DOHH2 (cell line): ENCODE results near the gene LGR6.

ENCODE experiments used
- EZH2phosphoT487 ChIP-seq: fragments of 200-600 bp; sonication (generic); IDR thresholded peaks from 2 replicates; pipeline ENCODE4 v1.6.1; 2017; ENCODE audit warnings: borderline replicate concordance, mild to moderate bottlenecking, antibody characterized with exemption, low read length, moderate library complexity, mixed read lengths
- TF ChIP-seq, protein P1 (sequence below): fragments of 200-600 bp; sonication (generic); IDR thresholded peaks from one replicate; pipeline ENCODE4 v1.5.1; 2014; ENCODE audit warnings: antibody characterized with exemption, mild to moderate bottlenecking, low read depth, low read length; ENCODE audit not compliant: poor library complexity, severe bottlenecking

DNA sequence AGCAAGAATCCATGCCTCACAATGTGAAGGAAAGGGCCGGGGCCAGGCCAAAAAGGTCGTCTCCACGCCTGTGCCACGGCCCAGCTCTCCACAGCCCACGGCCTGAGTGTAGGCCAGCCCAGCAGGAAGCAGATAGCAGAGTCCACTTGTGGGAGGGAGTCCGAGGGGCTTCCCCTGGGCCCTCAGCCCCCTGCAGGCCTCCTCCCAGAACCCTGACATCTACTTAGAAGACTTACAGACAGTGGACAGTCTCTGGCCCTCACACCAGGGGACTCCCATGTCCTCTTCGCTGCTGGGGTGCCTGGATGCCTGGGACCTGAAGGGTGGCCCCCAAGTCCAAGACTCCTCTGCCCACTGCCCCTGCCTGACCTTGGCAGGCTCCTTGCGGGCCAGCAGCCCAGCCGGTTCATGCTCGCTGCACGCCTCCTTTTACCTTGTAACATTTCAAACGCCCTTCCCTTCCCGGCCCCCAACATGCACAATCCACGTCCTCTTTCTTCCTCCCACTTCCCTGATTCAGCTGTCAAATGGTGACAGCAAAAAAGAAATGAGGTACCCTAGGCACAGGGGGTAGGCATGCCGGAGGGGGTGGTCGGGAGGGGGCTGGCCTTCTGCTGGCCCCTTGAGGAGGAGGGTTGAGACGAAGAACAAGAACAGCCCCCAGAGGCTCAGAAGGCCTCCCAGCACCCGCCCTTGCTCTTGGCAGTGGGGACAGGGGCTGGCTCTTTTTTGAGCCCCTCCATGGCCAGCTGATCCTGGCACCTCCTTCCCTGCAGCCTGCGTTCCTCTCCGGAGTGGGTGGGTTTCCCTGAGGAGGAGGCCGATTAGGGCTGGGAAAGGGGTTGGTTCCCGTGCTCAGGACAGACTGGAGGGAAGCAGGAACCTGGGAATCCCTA, 32.2 kb upstream of the LGR6 start:
- TF ChIP-seq, protein P1, sequence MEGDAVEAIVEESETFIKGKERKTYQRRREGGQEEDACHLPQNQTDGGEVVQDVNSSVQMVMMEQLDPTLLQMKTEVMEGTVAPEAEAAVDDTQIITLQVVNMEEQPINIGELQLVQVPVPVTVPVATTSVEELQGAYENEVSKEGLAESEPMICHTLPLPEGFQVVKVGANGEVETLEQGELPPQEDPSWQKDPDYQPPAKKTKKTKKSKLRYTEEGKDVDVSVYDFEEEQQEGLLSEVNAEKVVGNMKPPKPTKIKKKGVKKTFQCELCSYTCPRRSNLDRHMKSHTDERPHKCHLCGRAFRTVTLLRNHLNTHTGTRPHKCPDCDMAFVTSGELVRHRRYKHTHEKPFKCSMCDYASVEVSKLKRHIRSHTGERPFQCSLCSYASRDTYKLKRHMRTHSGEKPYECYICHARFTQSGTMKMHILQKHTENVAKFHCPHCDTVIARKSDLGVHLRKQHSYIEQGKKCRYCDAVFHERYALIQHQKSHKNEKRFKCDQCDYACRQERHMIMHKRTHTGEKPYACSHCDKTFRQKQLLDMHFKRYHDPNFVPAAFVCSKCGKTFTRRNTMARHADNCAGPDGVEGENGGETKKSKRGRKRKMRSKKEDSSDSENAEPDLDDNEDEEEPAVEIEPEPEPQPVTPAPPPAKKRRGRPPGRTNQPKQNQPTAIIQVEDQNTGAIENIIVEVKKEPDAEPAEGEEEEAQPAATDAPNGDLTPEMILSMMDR, result no peak
- no peak for TF ChIP-seq EZH2phosphoT487
